D721Med (cell line): ENCODE data around the gene OR8G1.
"Not testable (repeated sequence)": the region's sequence is repeated elsewhere in the genome, so short reads cannot be mapped to it uniquely, and the experiment has no call there.

ENCODE experiments used
- DNase-seq: peaks from one replicate; pipeline ENCODE4 v3.0.0; 2011; ENCODE audit warnings: low spot score; ENCODE audit not compliant: insufficient read length
- FAIRE-seq: peaks from 2 replicates; lab custom pipeline; 2011; peaks lifted over from hg19 to GRCh38; lab: Jason Lieb, UNC
- TF ChIP-seq, protein P1 (sequence below): IDR thresholded peaks from 2 replicates; pipeline ENCODE4 v1.5.1; 2012; ENCODE audit warnings: mild to moderate bottlenecking, control low read depth; ENCODE audit not compliant: insufficient read depth; ENCODE audit errors: missing control alignments

The OR8G1 gene

DNA sequence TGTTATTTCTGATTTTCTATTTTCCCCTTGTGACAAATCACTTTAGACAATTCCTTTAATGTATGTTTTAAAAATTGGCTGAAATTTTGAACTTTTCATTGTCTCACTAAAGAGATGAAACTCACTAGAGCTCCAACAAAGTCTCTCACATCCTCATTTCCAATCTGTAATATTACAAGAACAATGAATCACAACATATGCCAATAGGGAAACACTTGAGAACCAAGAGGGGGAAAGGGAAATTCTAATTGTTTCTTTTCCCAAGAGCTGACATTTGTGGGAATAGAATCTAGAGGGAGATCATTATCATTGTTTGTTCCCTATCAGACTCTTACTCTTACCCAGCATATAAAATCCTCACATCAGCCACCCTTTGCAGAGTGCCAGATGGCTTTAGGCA, 29.6 kb upstream of the OR8G1 start:
- FAIRE-seq (no peak), DNase-seq (no peak)
- TF ChIP-seq, protein P1, sequence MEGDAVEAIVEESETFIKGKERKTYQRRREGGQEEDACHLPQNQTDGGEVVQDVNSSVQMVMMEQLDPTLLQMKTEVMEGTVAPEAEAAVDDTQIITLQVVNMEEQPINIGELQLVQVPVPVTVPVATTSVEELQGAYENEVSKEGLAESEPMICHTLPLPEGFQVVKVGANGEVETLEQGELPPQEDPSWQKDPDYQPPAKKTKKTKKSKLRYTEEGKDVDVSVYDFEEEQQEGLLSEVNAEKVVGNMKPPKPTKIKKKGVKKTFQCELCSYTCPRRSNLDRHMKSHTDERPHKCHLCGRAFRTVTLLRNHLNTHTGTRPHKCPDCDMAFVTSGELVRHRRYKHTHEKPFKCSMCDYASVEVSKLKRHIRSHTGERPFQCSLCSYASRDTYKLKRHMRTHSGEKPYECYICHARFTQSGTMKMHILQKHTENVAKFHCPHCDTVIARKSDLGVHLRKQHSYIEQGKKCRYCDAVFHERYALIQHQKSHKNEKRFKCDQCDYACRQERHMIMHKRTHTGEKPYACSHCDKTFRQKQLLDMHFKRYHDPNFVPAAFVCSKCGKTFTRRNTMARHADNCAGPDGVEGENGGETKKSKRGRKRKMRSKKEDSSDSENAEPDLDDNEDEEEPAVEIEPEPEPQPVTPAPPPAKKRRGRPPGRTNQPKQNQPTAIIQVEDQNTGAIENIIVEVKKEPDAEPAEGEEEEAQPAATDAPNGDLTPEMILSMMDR, result no peak

DNA sequence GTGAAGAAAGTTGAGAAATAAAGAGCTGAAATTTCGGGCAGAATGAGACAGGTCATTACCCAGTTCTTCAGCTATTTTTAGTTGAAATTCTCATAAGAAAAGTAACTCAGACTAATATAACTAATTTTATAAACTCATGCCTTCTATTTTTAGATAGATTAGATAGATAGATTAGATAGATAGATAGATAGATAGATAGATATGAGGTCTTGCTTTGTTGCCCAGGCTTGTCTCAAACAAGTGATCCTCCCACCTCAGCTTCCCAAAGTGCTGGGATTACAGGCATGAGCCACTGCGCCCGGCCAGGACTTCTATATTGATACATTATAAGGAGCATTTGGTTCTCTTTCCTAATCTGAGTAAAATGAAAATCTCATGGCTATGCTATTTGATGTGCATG, 26.9 kb upstream of the OR8G1 start:
- TF ChIP-seq, protein P1, result no peak
- FAIRE-seq (no peak), DNase-seq (no peak)

DNA sequence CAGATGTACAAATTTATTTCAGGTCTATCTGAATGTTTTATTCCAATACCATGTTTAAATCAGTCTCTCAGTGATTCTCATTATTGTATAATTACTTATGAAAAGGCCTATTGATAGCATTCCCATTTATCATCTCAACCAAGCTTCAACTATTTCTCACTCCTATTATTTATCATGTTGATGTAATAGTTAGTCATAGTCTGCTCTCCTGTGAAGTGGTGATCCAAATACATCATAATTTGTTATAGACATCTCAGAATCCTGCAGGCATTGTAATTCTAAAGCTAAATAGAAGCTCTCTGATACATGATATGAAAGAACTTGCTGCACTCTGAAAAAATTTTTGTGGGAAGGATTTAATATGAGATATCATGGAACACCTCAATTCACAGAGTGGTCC, 21.8 kb upstream of the OR8G1 start:
- TF ChIP-seq, protein P1, result no peak
- FAIRE-seq (no peak), DNase-seq (no peak)

DNA sequence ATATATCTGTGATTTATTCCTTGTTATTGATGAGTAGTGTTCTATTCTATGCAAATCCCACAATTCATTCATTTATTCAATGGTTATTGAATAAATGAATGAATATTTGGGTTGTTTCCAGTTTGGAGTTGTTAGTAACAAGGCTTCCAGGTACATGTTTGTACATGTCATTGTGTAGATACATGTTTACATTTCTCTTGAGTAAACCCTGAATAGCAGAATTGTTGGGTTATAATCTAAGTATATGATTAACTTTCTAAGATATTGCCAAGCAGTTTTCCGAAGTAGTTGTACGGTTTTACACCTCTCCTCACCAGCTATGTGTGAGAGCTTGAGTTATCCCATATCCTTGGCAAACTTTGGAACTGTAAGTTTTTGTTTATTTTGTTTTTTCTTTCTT, 18.5 kb upstream of the OR8G1 start:
- peak; percentile 25 for FAIRE-seq
- TF ChIP-seq, protein P1, result no peak

DNA sequence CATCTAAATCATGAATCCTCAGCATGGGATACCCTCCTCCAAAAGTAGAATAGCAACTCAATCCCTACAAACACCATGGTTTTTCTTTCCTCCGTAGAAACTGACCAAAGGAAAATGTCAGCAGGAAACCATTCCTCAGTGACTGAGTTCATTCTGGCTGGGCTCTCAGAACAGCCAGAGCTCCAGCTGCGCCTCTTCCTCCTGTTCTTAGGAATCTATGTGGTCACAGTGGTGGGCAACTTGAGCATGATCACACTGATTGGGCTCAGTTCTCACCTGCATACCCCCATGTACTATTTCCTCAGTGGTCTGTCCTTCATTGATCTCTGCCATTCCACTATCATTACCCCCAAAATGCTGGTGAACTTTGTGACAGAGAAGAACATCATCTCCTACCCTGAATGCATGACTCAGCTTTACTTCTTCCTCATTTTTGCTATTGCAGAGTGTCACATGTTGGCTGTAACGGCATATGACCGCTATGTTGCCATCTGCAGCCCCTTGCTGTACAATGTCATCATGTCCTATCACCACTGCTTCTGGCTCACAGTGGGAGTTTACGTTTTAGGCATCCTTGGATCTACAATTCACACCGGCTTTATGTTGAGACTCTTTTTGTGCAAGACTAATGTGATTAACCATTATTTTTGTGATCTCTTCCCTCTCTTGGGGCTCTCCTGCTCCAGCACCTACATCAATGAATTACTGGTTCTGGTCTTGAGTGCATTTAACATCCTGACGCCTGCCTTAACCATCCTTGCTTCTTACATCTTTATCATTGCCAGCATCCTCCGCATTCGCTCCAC, 16.1 kb upstream of the OR8G1 start:
- FAIRE-seq, DNase-seq: not testable (repeated sequence)

More for the DNA sequence above, 18.5 kb upstream of the OR8G1 start:
- no peak for DNase-seq

DNA sequence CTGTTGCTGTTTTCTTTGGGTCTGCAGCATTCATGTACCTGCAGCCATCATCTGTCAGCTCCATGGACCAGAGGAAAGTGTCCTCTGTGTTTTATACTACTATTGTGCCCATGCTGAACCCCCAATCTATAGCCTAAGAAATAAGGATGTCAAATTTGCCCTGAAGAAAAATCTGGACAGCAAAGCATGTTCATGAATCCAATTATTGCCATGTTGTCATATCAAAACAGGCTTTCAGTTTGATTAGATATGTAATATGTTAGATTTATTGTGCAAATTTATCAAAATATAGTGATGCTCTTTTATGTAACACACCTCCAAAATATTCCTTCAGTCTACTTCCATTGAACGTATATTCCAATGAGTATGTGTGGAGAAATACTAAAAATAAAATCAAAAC, 15.4 kb upstream of the OR8G1 start:
- no peak for DNase-seq
- TF ChIP-seq, protein P1, result no peak
- FAIRE-seq, result no peak

DNA sequence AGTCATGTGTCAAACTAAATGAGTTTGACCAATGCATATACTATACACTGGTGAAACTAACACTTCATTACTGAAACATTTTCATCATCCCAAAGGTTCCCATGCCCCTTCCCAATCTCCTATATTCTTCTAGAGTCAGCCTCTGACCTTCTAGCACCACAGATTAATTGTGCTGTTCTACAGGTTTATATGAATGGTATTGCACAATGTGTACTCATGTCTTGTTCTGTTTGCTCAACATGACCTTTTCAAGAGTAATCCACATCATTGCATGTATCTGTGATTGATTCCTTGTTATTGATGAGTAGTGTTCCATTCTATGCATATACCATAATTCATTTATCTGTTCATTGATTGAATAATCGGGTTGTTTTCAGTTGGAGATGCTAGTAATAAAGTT, 7.5 kb upstream of the OR8G1 start:
- no peak for FAIRE-seq
- TF ChIP-seq, protein P1, result no peak
- DNase-seq, result no peak
